Endothelial cell (in vitro differentiated cells): ENCODE measurements around the gene RRBP1. TPM values are rescaled to one million over a fixed set of nuclear protein-coding genes. Genes with fewer than 3 reads are reported as not detected.

Experiments
- DNase-seq: peaks from one replicate; pipeline ENCODE4 v3.0.0; 2021; ENCODE audit warnings: low spot score
- H3K27ac Mint-ChIP-seq: one replicate; pipeline ENCODE4 v1.8.0; 2021; ENCODE audit warnings: mixed read lengths, inconsistent platforms; ENCODE audit not compliant: unreplicated experiment
- H3K27me3 Mint-ChIP-seq: one replicate; pipeline ENCODE4 v1.8.0; 2021; ENCODE audit warnings: mild to moderate bottlenecking, moderate library complexity, mixed read lengths, inconsistent platforms; ENCODE audit not compliant: unreplicated experiment
- H3K36me3 Mint-ChIP-seq: one replicate; pipeline ENCODE4 v1.8.0; 2021; ENCODE audit warnings: mild to moderate bottlenecking, low read depth, mixed read lengths, inconsistent platforms; ENCODE audit not compliant: unreplicated experiment
- H3K4me1 Mint-ChIP-seq: one replicate; pipeline ENCODE4 v1.8.0; 2021; ENCODE audit warnings: mild to moderate bottlenecking, mixed read lengths, inconsistent platforms; ENCODE audit not compliant: unreplicated experiment
- H3K4me3 Mint-ChIP-seq: one replicate; pipeline ENCODE4 v1.8.0; 2021; ENCODE audit warnings: mild to moderate bottlenecking, mixed read lengths, inconsistent platforms; ENCODE audit not compliant: unreplicated experiment
- H3K9me3 Mint-ChIP-seq: one replicate; pipeline ENCODE4 v1.8.0; 2021; ENCODE audit warnings: mixed read lengths, inconsistent platforms; ENCODE audit not compliant: unreplicated experiment
- CTCF ChIP-seq: fragments of 200-600 bp; sonication (generic); IDR thresholded peaks from one replicate; pipeline ENCODE4 v1.5.0; 2021; ENCODE audit warnings: antibody characterized with exemption; ENCODE audit not compliant: unreplicated experiment
- total RNA-seq: library from RNA; stranded (reverse); fragmentation: NEBNext Ultra II Directional; extraction: Animal tissue kit (Norgen Biotek cat#: 25700); gene quantifications from one replicate; pipeline ENCODE4 v1.2.1, GENCODE V29; 2021; ENCODE audit not compliant: unreplicated experiment

RRBP1 gene
- total RNA-seq, 1 donor from 2014 or later: 179 TPM

DNA sequence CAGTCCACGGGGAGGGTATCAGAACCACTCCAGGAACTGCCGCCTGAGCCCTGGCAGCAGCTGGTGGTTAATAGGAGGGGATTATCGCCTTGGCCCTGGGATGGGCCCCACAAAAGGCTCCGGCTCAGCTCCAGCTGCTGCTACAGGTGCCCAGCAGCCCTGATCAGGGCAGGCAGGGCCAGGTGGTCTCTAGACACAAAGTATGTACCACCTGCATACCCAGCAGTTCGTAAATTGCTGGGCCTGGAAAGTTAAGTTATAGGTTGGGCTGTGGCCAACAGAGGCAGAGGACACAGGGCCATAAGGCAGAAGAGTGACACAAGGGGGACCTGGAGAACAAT is 35.1 kb downstream of the RRBP1 start:
- Mint-ChIP-seq H3K4me1 (peaks cover 3% of the 10 kb centered on the region), H3K27ac (no peak overlapping the region), H3K9me3 (no peaks in the 10 kb centered on the region), H3K27me3 (peaks cover 3% of the 10 kb centered on the region), H3K4me3 (no peak overlapping the region), H3K36me3 (peaks cover 8% of the 10 kb centered on the region)
- DNase-seq: no peak
- TF ChIP-seq CTCF: no peak

DNA sequence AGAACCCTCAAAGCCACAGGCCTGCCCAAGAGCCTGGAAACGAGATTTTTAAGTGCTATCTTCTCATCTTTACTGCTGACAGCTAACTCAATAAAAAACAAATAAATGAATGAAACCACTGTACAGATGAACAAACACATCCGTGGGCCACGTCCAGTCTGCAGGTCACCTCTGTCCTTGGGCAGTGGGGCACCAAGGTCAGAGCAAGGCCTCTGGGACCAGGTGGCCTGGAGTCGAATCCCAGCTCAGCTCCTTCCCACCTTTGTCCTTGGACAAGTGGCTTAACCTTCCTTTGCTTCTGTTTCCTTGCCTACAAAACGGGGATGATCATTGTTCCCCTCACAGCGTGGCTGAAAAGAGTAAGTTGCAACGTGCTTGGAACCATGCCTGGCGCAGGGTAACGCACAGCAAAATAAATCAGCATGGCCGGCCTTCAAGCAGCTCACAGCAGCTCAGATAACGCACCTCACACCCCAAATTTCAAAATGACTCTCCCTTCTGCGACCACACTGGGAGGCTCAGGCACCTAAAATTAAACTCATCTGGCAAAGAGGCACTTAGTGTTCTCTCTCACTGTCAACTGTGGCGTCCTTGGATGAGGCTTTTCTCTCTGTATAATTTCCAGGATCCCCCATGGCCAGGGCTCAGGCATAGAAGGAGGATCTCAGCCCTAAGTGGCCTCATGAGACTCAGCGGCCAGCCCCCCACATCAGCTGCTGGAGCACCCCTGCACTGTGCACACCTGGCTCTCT is 35.7 kb downstream of the RRBP1 start:
- H3K4me1 Mint-ChIP-seq: peaks cover 3% of the 10 kb centered on the region
- TF ChIP-seq CTCF: no peak
- peak overlapping the region; percentile 76 for H3K27ac Mint-ChIP-seq
- H3K27me3 Mint-ChIP-seq: peaks cover 3% of the 10 kb centered on the region
- no peaks in the 10 kb centered on the region for H3K9me3 Mint-ChIP-seq
- H3K4me3 Mint-ChIP-seq: no peak overlapping the region
- peaks cover 8% of the 10 kb centered on the region for H3K36me3 Mint-ChIP-seq
- DNase-seq: no peak

DNA sequence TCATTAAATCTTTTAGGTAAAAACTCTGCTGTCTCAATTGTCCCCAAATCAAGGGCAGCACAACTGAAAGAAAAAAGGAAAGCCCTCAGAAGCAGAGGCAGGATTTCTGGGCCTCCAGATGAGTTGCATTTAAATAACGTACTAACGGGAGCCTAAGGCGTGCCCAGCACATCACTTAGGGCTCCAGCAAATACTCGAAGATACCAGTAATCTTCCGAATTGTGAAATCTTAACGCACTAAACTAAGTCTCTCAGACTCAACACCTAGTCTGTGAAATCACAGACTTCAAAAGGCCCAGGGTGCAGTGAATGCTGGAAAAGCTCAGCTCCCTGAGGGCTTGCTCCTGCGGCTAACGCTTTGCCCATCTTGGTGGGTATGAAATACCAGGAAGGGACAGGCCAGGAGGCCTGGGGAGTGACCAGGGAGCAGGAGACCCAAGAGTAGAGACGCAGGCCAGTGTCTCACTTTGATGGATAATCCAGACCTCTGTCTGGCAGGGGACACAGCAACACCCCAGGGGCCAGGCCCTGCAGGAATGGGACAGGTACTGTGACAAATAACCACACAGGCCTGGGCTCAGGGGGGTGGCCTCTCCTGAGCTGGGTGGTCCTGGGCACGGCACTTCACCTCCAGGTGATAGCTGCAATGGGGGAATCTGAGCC is 36.4 kb downstream of the RRBP1 start:
- Mint-ChIP-seq H3K4me1 (peaks cover 3% of the 10 kb centered on the region), H3K27ac (no peak overlapping the region), H3K4me3 (no peak overlapping the region), H3K9me3 (no peaks in the 10 kb centered on the region), H3K36me3 (peaks cover 8% of the 10 kb centered on the region), H3K27me3 (peaks cover 3% of the 10 kb centered on the region)
- TF ChIP-seq CTCF: no peak
- DNase-seq: no peak

DNA sequence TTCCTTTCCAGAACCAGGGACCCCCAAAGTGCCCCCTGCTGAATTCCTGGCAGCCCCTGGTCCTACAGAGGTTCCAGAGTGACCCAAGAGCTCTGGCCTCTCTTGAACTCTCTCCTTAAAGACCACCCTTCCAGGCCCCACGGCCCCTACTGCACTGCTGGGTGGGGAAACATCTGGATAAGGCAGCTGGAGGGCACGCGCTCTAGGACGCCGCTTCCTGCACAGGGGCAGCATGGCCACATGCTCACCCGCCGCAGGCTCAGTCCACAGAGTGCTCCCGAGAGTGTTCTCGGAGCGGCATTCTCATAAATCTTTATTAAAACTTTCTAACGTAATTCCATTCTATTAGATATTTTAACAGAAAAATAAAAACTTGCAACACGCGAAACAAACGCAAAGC is 37.0 kb downstream of the RRBP1 start:
- Mint-ChIP-seq H3K4me1 (peaks cover 3% of the 10 kb centered on the region), H3K9me3 (no peaks in the 10 kb centered on the region), H3K36me3 (peaks cover 11% of the 10 kb centered on the region), H3K27ac (no peak overlapping the region), H3K27me3 (peaks cover 5% of the 10 kb centered on the region), H3K4me3 (peak overlapping the region; percentile 59)
- DNase-seq: no peak
- no peak for TF ChIP-seq CTCF

- H3K4me1 Mint-ChIP-seq: peaks cover 3% of the 10 kb centered on the region
- peaks cover 12% of the 10 kb centered on the region for H3K36me3 Mint-ChIP-seq
Measured at GRCh38 chr20:17644451-17644850, 37.6 kb downstream of the RRBP1 start.

More at GRCh38 chr20:17644451-17644850, 37.6 kb downstream of the RRBP1 start:
- Mint-ChIP-seq H3K27me3 (peaks cover 5% of the 10 kb centered on the region), H3K4me3 (no peak overlapping the region), H3K27ac (no peak overlapping the region), H3K9me3 (no peaks in the 10 kb centered on the region)
- no peak for DNase-seq
- TF ChIP-seq CTCF: no peak
